ENCODE measurements around the gene SERINC2.
"Not testable (repeated sequence)": the region's sequence is repeated elsewhere in the genome, so short reads cannot be mapped to it uniquely, and the experiment has no call there.

DNA sequence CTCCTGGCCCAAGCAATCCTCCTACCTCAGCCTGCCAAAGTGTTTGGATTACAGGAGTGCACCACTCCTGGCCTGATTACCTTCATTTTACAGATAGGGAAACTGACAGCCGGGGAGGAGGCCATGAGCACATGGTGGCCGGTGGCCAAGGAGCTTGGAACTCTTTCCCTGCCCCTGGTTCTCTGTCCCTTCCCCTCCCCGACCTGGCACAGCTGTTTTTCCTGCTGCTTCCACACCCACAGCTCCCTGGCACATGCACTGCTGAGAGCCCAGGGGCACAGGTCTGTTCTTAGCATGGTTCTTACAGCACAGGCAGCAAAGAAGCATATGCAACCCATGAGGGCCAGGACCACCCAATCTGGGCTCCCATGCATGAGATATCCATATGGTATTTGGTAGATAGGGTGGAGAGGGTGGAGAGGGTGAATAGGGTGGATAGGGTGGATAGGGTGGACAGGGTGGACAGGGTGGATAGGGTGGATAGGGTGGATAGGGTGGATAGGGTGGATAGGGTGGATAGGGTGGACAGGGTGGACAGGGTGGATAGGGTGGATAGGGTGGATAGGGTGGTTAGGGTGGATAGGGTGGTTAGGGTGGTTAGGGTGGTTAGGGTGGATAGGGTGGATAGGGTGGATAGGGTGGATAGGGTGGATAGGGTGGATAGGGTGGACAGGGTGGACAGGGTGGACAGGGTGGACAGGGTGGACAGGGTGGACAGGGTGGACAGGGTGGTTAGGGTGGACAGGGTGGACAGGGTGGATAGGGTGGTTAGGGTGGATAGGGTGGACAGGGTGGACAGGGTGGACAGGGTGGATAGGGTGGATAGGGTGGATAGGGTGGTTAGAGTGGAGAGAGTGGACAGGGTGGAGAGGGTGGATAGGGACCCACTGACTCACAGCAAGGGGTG is 18.6 kb downstream of the SERINC2 start:
- TF ChIP-seq, protein P1, sequence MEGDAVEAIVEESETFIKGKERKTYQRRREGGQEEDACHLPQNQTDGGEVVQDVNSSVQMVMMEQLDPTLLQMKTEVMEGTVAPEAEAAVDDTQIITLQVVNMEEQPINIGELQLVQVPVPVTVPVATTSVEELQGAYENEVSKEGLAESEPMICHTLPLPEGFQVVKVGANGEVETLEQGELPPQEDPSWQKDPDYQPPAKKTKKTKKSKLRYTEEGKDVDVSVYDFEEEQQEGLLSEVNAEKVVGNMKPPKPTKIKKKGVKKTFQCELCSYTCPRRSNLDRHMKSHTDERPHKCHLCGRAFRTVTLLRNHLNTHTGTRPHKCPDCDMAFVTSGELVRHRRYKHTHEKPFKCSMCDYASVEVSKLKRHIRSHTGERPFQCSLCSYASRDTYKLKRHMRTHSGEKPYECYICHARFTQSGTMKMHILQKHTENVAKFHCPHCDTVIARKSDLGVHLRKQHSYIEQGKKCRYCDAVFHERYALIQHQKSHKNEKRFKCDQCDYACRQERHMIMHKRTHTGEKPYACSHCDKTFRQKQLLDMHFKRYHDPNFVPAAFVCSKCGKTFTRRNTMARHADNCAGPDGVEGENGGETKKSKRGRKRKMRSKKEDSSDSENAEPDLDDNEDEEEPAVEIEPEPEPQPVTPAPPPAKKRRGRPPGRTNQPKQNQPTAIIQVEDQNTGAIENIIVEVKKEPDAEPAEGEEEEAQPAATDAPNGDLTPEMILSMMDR (IDR thresholded peaks at IDR 0.05) = not testable (repeated sequence)
- TF ChIP-seq POLR2A (IDR thresholded peaks at IDR 0.05) = not testable (repeated sequence)

All from vagina (tissue), 2 donors.